H9 (cell line): Measurements from ENCODE around the gene CROCC2. TPM values are rescaled to one million over a fixed set of nuclear protein-coding genes. Genes with fewer than 3 reads are reported as not detected.

ENCODE experiments used
- DNase-seq: peaks from one replicate; pipeline ENCODE4 v3.0.0-alpha.2; 2017
- H2AFZ ChIP-seq: one replicate; pipeline ENCODE4 v1.6.1; 2013; ENCODE audit warnings: mild to moderate bottlenecking, low read length, control low read depth, moderate library complexity
- H2AK5ac ChIP-seq: 2 replicates; pipeline ENCODE4 v1.6.1; 2013; ENCODE audit warnings: low read length, control low read depth, mixed read lengths; ENCODE audit not compliant: insufficient read length
- H2BK120ac ChIP-seq: one replicate; pipeline ENCODE4 v1.6.1; 2013; ENCODE audit warnings: low read depth, mild to moderate bottlenecking, low read length, control low read depth, inconsistent platforms; ENCODE audit not compliant: poor library complexity, severe bottlenecking
- H2BK12ac ChIP-seq: 2 replicates; pipeline ENCODE4 v1.6.1; 2013; ENCODE audit warnings: low read length, control low read depth, mixed read lengths, low read depth; ENCODE audit not compliant: insufficient read length
- H2BK15ac ChIP-seq: 2 replicates; pipeline ENCODE4 v1.6.1; 2013; ENCODE audit warnings: low read depth, low read length, control low read depth
- H2BK20ac ChIP-seq: one replicate; pipeline ENCODE4 v1.6.1; 2013; ENCODE audit warnings: low read depth, mild to moderate bottlenecking, low read length, control low read depth, inconsistent platforms; ENCODE audit not compliant: poor library complexity, severe bottlenecking
- H2BK5ac ChIP-seq: 2 replicates; pipeline ENCODE4 v1.6.1; 2013; ENCODE audit warnings: low read length, control low read depth, mixed read lengths; ENCODE audit not compliant: insufficient read length
- H3K14ac ChIP-seq: 2 replicates; pipeline ENCODE4 v1.6.1; 2013; ENCODE audit warnings: low read length, control low read depth; ENCODE audit not compliant: insufficient read depth
- H3K18ac ChIP-seq: 2 replicates; pipeline ENCODE4 v1.6.1; 2013; ENCODE audit warnings: low read depth, mild to moderate bottlenecking, mixed read lengths, low read length, control low read depth; ENCODE audit not compliant: insufficient read length
- H3K23ac ChIP-seq: 2 replicates; pipeline ENCODE4 v1.6.1; 2013; ENCODE audit warnings: low read length, control low read depth, mixed read lengths, low read depth; ENCODE audit not compliant: insufficient read length
- H3K23me2 ChIP-seq: 2 replicates; pipeline ENCODE4 v1.6.1; 2013; ENCODE audit warnings: low read depth, mild to moderate bottlenecking, mixed read lengths, low read length, control low read depth; ENCODE audit not compliant: insufficient read length, poor library complexity, severe bottlenecking
- H3K27ac ChIP-seq: 2 replicates; pipeline ENCODE4 v1.5.1; 2013; ENCODE audit warnings: low read length, control low read depth, mixed read lengths, low read depth; ENCODE audit not compliant: insufficient read length
- H3K27me3 ChIP-seq: 2 replicates; pipeline ENCODE4 v1.6.1; 2013; ENCODE audit warnings: low read length, control low read depth, inconsistent platforms; ENCODE audit not compliant: insufficient read depth
- H3K4ac ChIP-seq: 2 replicates; pipeline ENCODE4 v1.6.1; 2013; ENCODE audit warnings: low read depth, mild to moderate bottlenecking, control low read depth, inconsistent platforms, low read length, moderate library complexity
- H3K4me1 ChIP-seq: 2 replicates; pipeline ENCODE4 v1.6.1; 2013; ENCODE audit warnings: low read length, control low read depth, inconsistent platforms; ENCODE audit not compliant: insufficient read depth
- H3K4me2 ChIP-seq: 2 replicates; pipeline ENCODE4 v1.6.1; 2013; ENCODE audit warnings: low read length, control low read depth, mixed read lengths; ENCODE audit not compliant: insufficient read length, insufficient read depth
- H3K56ac ChIP-seq: 2 replicates; pipeline ENCODE4 v1.6.1; 2013; ENCODE audit warnings: low read depth, mild to moderate bottlenecking, mixed read lengths, low read length, control low read depth; ENCODE audit not compliant: insufficient read length
- H3K79me1 ChIP-seq: 2 replicates; pipeline ENCODE4 v1.6.1; 2013; ENCODE audit warnings: low read depth, mild to moderate bottlenecking, moderate library complexity, low read length, control low read depth, inconsistent platforms; ENCODE audit not compliant: insufficient read depth, poor library complexity, severe bottlenecking
- H3K79me2 ChIP-seq: 2 replicates; pipeline ENCODE4 v1.6.1; 2013; ENCODE audit warnings: low read length, control low read depth, inconsistent platforms; ENCODE audit not compliant: insufficient read depth
- H3K9ac ChIP-seq: 2 replicates; pipeline ENCODE4 v1.6.1; 2013; ENCODE audit warnings: low read length, control low read depth, mixed read lengths; ENCODE audit not compliant: insufficient read length; ENCODE audit errors: extremely low read depth
- H3K9me3 ChIP-seq: one replicate; pipeline ENCODE4 v1.6.1; 2013; ENCODE audit warnings: low read depth, low read length, inconsistent platforms; ENCODE audit not compliant: control insufficient read depth
- H3T11ph ChIP-seq: one replicate; pipeline ENCODE4 v1.6.1; 2013; ENCODE audit warnings: mild to moderate bottlenecking, low read length, control low read depth, inconsistent platforms
- H4K20me1 ChIP-seq: one replicate; pipeline ENCODE4 v1.6.1; 2013; ENCODE audit not compliant: control insufficient read depth, insufficient read length, insufficient read depth
- H4K5ac ChIP-seq: 2 replicates; pipeline ENCODE4 v1.6.1; 2013; ENCODE audit warnings: low read depth, mild to moderate bottlenecking, mixed read lengths, low read length, control low read depth; ENCODE audit not compliant: insufficient read length
- H4K8ac ChIP-seq: replicated peaks from 2 replicates; pipeline ENCODE4 v1.6.1; 2013; ENCODE audit warnings: low read length, control low read depth, mixed read lengths, low read depth; ENCODE audit not compliant: insufficient read length
- H4K91ac ChIP-seq: 2 replicates; pipeline ENCODE4 v1.6.1; 2013; ENCODE audit warnings: low read depth, mild to moderate bottlenecking, moderate library complexity, mixed read lengths, low read length, control low read depth; ENCODE audit not compliant: insufficient read length
- H3K27ac Mint-ChIP-seq, 3 experiments: 2 replicates in 2 of 3; 3 replicates in 1 of 3; pipeline ENCODE4 v1.8.0; 2020 to 2021; ENCODE audit warnings: mixed read lengths in 3 of 3, mild to moderate bottlenecking in 1 of 3, moderate library complexity in 1 of 3
- H3K27me3 Mint-ChIP-seq: 2 replicates; pipeline ENCODE4 v1.8.0; 2021; ENCODE audit warnings: low read depth, mild to moderate bottlenecking, moderate library complexity, mixed read lengths
- H3K36me3 Mint-ChIP-seq, 3 experiments: 2 replicates in 2 of 3; 3 replicates in 1 of 3; pipeline ENCODE4 v1.8.0; 2020 to 2021; ENCODE audit warnings: low read depth in 3 of 3, mixed read lengths in 3 of 3; ENCODE audit not compliant: insufficient read depth in 1 of 3
- H3K4me1 Mint-ChIP-seq, 2 experiments: 2 replicates each; pipeline ENCODE4 v1.8.0; 2020; ENCODE audit warnings: mixed read lengths in 2 of 2
- H3K4me3 Mint-ChIP-seq, 2 experiments: 2 replicates in 1 of 2; 3 replicates in 1 of 2; pipeline ENCODE4 v1.8.0; 2020 to 2021; ENCODE audit warnings: mild to moderate bottlenecking in 2 of 2, mixed read lengths in 2 of 2, moderate library complexity in 1 of 2
- H3K9me3 Mint-ChIP-seq, 2 experiments: 2 replicates in 1 of 2; 3 replicates in 1 of 2; pipeline ENCODE4 v1.8.0; 2020; ENCODE audit warnings: mild to moderate bottlenecking in 2 of 2, mixed read lengths in 2 of 2, moderate library complexity in 1 of 2
- CTCF ChIP-seq: fragments of 200-600 bp; sonication (generic); conservative IDR thresholded peaks from 3 replicates; pipeline ENCODE4 v1.8.0; 2021; ENCODE audit warnings: antibody characterized with exemption, mild to moderate bottlenecking
- WGBS: extraction: QIAGEN DNeasy Blood & Tissue Kit; methylation state at CpG from one replicate; pipeline ENCODE4 v1.1.7; 2013; ENCODE audit warnings: missing lambda C conversion rate, low lambda C conversion rate, mixed read lengths; ENCODE audit not compliant: insufficient read length; ENCODE audit errors: extremely low coverage; 5-methylcytosine and 5-hydroxymethylcytosine counted together
- total RNA-seq: library from RNA; stranded (reverse); gene quantifications from 2 replicates; pipeline ENCODE4 v1.2.1, GENCODE V29; 2021

Gene CROCC2
- total RNA-seq, 1 experiment from 2014 or later: not detected

GRCh38 chr2:240913810-240914644 is 7.9 kb downstream of the CROCC2 start:
- no peak overlapping the region for H3K56ac ChIP-seq
- peak overlapping the region in 1 of 2 experiments; percentile 23; a peak in 1 of 5 replicates for H3K4me3 Mint-ChIP-seq
- no peak overlapping the region for H3K4ac ChIP-seq
- H2BK120ac ChIP-seq: no peak overlapping the region
- no peaks in the 10 kb centered on the region for H3K9me3 Mint-ChIP-seq
- no peak overlapping the region for H2BK5ac ChIP-seq
- H3K23ac ChIP-seq: no peak overlapping the region
- H3K4me1 Mint-ChIP-seq: peaks cover 2 to 6% of the 10 kb centered on the region in 2 experiments; a peak in 2 of 4 replicates
- no peaks in the 10 kb centered on the region for H3K23me2 ChIP-seq
- H4K5ac ChIP-seq: no peak overlapping the region
- H4K20me1 ChIP-seq: no peaks in the 10 kb centered on the region
- H4K91ac ChIP-seq: no peak overlapping the region
- no peak overlapping the region for H3K9ac ChIP-seq
- peaks cover 18% of the 10 kb centered on the region for H3K27me3 Mint-ChIP-seq
- H2AFZ ChIP-seq: no peak overlapping the region
- H3K4me1 ChIP-seq: no peaks in the 10 kb centered on the region
- no peak overlapping the region for H3K18ac ChIP-seq
- no peak overlapping the region for H3K27ac Mint-ChIP-seq
- H3K27me3 ChIP-seq: no peaks in the 10 kb centered on the region
- H4K8ac ChIP-seq: no peak overlapping the region
- H3K79me2 ChIP-seq: no peaks in the 10 kb centered on the region
- H2BK20ac ChIP-seq: no peak overlapping the region
- H3K27ac ChIP-seq: no peak overlapping the region
- no peak overlapping the region for H3T11ph ChIP-seq
- H3K14ac ChIP-seq: no peak overlapping the region
- H3K79me1 ChIP-seq: no peaks in the 10 kb centered on the region
- H2BK12ac ChIP-seq: no peak overlapping the region
- no peak overlapping the region for H3K4me2 ChIP-seq
- peak; percentile 87 for DNase-seq
- no CpG with 5 or more reads among the region's 36 CpGs for WGBS
- TF ChIP-seq CTCF: peak; percentile 99
- no peaks in the 10 kb centered on the region for H3K36me3 Mint-ChIP-seq
- no peak overlapping the region for H2AK5ac ChIP-seq
- H3K9me3 ChIP-seq: no peaks in the 10 kb centered on the region
- H2BK15ac ChIP-seq: no peak overlapping the region
